AG08396 (cell line): ENCODE results near the gene CDK11A.
"Not testable (repeated sequence)": the region's sequence is repeated elsewhere in the genome, so short reads cannot be mapped to it uniquely, and the experiment has no call there.

Source experiments
- DNase-seq: peaks from one replicate; pipeline ENCODE4 v3.0.0; 2012; ENCODE audit warnings: low spot score, mixed read lengths

CDK11A gene

DNA sequence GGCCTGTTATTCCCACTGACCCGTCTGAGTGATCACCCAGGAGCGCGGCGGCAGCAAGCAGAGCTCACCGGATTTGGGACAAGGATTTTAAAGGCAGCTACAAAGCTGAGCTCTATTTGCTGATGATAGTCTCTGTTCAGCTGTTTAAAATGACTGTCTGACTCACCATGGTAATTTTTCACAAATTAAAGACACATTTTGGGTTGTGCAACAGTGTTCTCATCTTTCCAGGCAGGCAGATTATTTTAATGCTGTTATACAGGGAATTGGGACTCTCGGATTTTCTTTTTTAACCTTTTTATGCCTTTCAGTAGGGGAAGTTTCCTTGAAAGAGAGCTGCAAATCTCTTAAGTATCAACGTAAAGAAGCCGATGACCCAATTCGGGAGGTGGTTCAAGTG lies 61.8 kb downstream of the CDK11A start:
- not testable (repeated sequence) for DNase-seq

DNA sequence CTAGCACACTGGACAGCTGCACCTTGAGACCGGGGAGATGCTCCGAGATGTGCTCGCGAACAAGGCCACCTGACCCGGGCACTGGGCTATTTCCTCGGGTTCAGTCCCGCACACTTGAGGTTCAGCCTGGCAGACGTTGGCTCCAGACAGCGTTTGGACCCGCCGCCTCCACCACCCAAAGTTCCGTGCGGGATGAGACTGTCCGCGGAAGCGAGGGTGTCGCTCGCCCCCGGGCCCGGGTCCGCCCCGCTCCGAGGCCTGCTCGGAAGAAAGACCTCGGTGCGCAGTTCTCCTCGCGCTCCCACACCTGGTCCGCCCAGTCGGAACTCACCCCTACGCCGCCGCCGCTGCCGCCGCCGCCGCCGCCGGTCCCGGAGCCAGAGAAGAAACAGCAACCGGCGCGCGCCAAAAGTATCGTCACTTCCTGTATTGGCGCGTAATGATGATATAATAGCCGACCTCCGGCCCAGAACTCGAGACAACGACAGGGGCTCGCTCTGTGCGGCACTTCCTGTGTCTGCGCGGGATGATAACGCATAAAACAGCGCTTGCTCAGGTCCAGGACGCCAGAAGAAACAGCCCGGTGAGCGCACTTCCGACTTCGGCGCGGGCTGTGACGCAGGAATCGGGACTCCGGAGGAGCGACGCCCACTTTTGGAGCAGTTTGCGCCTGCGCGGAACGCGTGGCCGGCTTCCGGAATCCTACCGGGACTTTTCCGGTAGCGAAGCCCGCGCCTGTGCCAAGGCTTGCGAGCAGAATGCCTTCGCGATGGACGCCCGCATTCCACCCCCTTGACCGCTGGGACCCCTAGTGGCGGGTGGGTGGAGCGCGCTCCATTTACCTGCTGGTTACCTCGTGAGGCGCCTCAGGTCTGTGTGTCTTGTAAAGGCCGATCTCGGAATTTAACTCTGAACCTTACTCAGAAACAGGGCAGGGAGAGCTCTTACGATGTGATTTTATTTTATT lies 65.3 kb downstream of the CDK11A start, which contains the start of gene CDK11B:
Gene CDK11B (minus strand): TSS at position 422 of the 967 bp plus-strand sequence. CDS start 1,519 bp downstream, outside the sequence.
- DNase-seq, result peak; percentile 96
